ENCODE results near the gene CLEC3B. TPM values are rescaled to one million over a fixed set of nuclear protein-coding genes. Genes with fewer than 3 reads are reported as not detected.

The CLEC3B gene
- total and polyA plus RNA-seq, 10 of the 15 experiments (the other 5 are each of a cell fraction or from before 2014, with no cell fraction given): 0.23 TPM; not detected in 9

GRCh38 chr3:45055032-45055410 lies 28.9 kb downstream of the CLEC3B start:
- Histone ChIP-seq H3K9me3 (replicated peaks; ENCODE audit: control insufficient read depth, insufficient read depth, low read length) (no peaks in the 10 kb centered on the region), H3K27me3 (replicated peaks in 1 of 2; ENCODE audit: control insufficient read depth in 2 of 2, insufficient read depth in 2 of 2, low read length in 1 of 2) (no peaks in the 10 kb centered on the region), H3K4me1 (ENCODE audit: control insufficient read depth, insufficient read depth, low read length) (no peaks in the 10 kb centered on the region), H2AFZ (ENCODE audit: control insufficient read depth, low read depth, low read length) (no peak overlapping the region), H4K20me1 (ENCODE audit: control insufficient read depth, insufficient read depth) (no peaks in the 10 kb centered on the region), H3K36me3 (ENCODE audit: control insufficient read depth in 2 of 2, insufficient read depth in 2 of 2, low read length in 1 of 2) (no peaks in the 10 kb centered on the region), H3K4me2 (ENCODE audit: control insufficient read depth, insufficient read depth) (no peak overlapping the region), H3K9ac (ENCODE audit: control insufficient read depth, insufficient read depth, low read length) (no peak overlapping the region), H3K79me2 (ENCODE audit: control insufficient read depth, insufficient read depth, low read length) (no peaks in the 10 kb centered on the region), H3K27ac (ENCODE audit: control insufficient read depth, insufficient read depth) (no peak overlapping the region), H3K4me3 (no peak overlapping the region)
- ChIA-PET CTCF (interaction anchor here (0.6 to 12.6 kb wide), 19 partner anchors 9 to 605 kb away, joined by 3 to 282 read pairs (median 4); no protein-coding TSS in a partner anchor), SMC1A (ENCODE audit: uncharacterized antibody, unreplicated experiment) (interaction anchor here (0.8 to 6.6 kb wide), 12 partner anchors 10 to 606 kb away, joined by 3 to 120 read pairs (median 6); no protein-coding TSS in a partner anchor), POLR2A (no interaction called here), RAD21 (ENCODE audit: unreplicated experiment) (interaction anchor here (0.6 to 4.9 kb wide), 12 partner anchors 8 to 156 kb away, joined by 3 to 101 read pairs (median 4); no protein-coding TSS in a partner anchor)
- DNase-seq (ENCODE audit: low read depth, low spot score): no peak
- no peak for ATAC-seq
- WGBS (ENCODE audit: insufficient coverage, insufficient replicate concordance, low lambda C conversion rate, missing lambda C conversion rate): 20% methylated on average over 2 of the region's 2 CpGs
- no TSS peak for BruUV-seq (replicated peaks)
- in situ Hi-C loops (cut with MboI) (no loop called here), intact Hi-C loops (cut with micrococcal nuclease; ENCODE audit: unreplicated experiment) (no loop called here)
- no peak for FAIRE-seq
- TF ChIP-seq ELK1 (IDR thresholded peaks at IDR 0.05; ENCODE audit: low read depth, low read length) (no peak), USF1 (IDR thresholded peaks at IDR 0.05; ENCODE audit: borderline replicate concordance, extremely low read length, insufficient read depth, low read depth, low read length) (no peak), YY1 (IDR thresholded peaks at IDR 0.05; ENCODE audit: low read depth, low read length) (no peak), RELA (IDR thresholded peaks at IDR 0.05; ENCODE audit: borderline replicate concordance, partially characterized antibody) (no peak), CREM (IDR thresholded peaks at IDR 0.05; ENCODE audit: low read depth) (no peak), TBL1XR1 (IDR thresholded peaks at IDR 0.05; ENCODE audit: low read depth, low read length) (no peak), BCLAF1 (IDR thresholded peaks at IDR 0.05) (no peak), RFX5 (IDR thresholded peaks at IDR 0.05; ENCODE audit: low read depth, low read length) (no peak), MLLT1 (IDR thresholded peaks at IDR 0.05) (no peak), CUX1 (IDR thresholded peaks at IDR 0.05; ENCODE audit: insufficient replicate concordance, low read depth, low read length) (no peak), CBX5 (IDR thresholded peaks at IDR 0.05; ENCODE audit: low read depth) (no peak), NR2C1 (IDR thresholded peaks at IDR 0.05) (no peak)
